ENCODE measurements around the gene MARK2.
"Not testable (repeated sequence)": the region's sequence is repeated elsewhere in the genome, so short reads cannot be mapped to it uniquely, and the experiment has no call there.

The MARK2 gene
- 54.7 to 65.1 reads per million in 2 donors for total RNA-seq

GRCh38 chr11:63838678-63839507 is at the start of gene MARK2:
Gene MARK2 (plus strand): TSS chr11:63839110. CDS start chr11:63839507, 397 bp downstream.
- peak; percentile 98 for DNase-seq

GRCh38 chr11:63791495-63792167 is 47.3 kb upstream of the MARK2 start:
- no peak for DNase-seq

GRCh38 chr11:63793161-63793560 is 45.7 kb upstream of the MARK2 start:
- no peak for DNase-seq

DNA sequence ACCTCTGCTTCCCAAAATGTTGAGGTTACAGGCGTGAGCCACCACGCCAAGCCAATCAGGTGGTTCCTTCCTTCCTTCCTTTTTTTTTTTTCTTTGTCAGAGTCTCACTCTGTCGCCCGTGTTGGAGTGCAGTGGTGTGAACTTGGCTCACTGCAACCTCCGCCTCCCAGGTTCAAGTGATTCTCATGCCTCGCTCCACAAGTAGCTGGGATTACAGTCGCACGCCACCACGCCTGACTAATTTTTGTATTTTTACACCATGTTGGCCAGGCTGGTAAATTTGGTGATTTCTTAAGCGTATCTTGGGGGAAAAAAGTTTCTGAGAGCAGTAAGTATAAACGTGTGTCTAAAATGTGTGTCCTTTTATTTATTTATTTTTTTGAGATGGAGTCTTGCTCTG is 43.8 kb upstream of the MARK2 start:
- no peak for DNase-seq

- DNase-seq: no peak
Measured at GRCh38 chr11:63800921-63801320, 38.0 kb upstream of the MARK2 start.

GRCh38 chr11:63802637-63803414 is 36.1 kb upstream of the MARK2 start:
- DNase-seq: no peak

DNA sequence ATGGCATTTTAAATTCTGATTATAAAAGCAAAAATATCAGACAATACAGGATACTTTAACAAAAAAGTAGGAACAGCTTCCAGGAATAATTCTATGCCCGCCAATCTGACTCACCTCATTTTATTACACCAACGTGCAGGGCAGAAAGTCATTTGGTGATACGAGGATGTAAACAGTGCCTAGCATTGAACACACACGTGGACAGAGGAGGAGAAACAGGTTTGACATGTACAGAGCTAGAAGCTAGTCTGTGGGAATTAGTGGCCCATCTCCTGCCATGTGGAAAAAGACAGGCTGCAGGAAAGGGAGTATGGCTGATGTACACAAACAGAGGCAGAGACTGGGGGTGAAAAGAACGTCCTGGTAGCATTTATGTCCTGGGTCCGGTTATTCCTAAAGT is 34.7 kb upstream of the MARK2 start:
- no peak for DNase-seq

DNA sequence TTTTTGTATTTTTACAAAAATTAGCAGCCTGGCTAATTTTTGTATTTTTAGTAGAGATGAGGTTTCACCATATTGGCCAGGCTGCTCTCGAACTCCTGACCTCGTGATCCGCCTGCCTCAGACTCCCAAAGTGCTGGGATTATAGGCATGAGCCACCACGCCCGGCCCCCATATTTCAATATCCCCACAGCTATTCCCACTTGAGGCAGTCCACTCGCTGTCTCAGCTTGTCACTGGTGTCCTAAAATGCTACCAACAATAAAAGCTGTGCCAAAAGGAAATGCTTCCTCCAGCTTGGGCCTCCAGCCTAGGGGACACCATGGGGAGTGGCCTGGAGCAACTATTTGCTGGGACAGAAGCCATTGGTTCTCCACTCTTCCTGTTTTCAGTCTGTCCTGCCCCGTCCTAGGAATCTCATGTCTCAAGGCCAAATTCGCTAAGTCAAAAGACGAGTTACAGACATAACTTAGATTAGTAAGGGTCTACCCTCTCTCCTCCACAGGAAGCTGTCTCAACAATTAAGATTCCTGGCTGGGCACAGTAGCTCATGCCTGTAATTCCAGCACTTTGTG is 33.0 kb upstream of the MARK2 start:
- no peak for DNase-seq

DNA sequence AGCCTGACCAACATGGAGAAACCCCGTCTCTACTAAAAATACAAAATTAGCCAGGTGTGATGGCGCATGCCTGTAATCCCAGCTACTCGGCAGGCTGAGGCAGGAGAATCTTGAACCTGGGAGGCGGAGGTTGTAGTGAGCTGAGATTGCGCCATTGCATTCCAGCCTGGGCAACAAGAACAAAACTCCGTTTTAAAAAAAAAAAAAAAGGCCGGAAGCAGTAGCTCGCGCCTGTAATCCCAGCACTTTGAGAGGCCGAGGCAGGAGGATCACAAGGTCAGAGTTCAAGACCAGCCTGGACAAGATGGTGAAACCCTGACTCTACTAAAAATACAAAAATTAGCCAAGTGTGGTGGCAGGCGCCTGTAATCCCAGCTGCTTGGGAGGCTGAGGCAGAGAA is 28.5 kb upstream of the MARK2 start:
- DNase-seq: not testable (repeated sequence)

- no peak for DNase-seq
Measured at GRCh38 chr11:63811522-63811921, 27.4 kb upstream of the MARK2 start.

DNA sequence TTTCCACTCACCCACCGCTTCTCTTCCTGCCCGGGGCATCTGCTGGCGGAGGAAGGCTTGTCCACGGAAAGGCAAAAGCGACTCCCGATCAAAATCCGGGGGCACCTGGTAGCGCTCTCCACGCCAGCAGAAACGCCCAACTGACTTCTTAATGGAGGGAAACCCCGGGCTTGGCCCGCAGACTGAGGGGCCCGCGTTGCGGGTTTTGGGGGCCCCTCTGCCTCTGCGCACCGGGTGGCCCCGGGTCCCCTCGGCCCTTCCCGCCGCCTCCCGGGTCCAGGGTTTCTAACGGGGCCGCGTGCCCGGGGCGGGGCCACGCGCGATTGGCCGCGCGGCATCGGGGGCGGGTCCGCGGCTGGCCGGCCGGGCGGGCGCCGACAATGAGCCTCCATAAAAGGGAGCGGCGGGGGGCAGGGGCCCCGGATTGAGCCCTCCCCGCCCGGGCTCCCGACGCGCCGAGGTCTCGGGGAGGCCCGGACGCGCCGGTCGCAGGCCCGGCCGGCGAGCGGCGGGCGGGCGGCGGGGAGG is 25.8 kb upstream of the MARK2 start, which contains the start of gene SPINDOC:
Gene SPINDOC (plus strand): TSS at position 422 of the 528 bp plus-strand sequence. CDS start 231 bp downstream, outside the sequence.
- DNase-seq: peak; percentile 69

- peak; percentile 30 for DNase-seq
Measured at GRCh38 chr11:63813563-63814382, 25.1 kb upstream of the MARK2 start.

DNA sequence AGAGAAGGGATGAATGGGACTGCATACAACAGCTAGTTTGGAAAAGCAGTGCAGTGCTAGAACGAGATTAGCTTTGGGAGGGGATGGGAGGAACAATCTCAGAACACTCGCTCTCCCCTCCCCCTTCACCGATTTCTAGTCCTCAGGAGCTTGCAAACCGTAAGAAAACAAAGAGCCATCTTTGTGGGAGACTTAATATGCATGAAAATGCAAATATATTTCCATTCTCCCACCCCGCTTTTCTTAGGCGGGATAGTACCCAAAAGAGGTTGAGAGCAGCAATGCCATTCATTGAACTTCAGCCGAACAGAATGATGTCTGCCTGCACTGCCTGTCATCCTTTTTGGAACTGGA is 24.6 kb upstream of the MARK2 start:
- DNase-seq: no peak

DNA sequence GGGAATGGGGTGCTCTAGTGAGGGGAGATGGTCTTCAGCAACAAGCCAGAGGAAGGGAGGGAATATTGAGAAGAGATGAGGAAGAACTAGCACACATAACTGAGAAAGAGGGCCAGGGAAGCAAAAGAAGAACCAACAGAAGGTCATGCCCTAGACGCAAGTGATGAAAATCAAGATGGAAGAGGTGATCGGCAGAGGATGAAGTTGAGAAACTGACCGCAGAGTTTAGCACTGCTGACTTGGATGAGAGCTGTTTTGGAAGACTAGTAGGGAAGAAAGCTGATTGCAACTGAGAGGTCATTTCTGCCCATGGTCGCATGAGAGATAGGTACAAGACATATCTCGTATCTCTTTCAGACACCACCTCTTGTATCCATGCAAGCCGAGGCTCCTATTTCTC is 22.7 kb upstream of the MARK2 start:
- no peak for DNase-seq

- no peak for DNase-seq
Measured at GRCh38 chr11:63816732-63817131, 22.2 kb upstream of the MARK2 start.

DNA sequence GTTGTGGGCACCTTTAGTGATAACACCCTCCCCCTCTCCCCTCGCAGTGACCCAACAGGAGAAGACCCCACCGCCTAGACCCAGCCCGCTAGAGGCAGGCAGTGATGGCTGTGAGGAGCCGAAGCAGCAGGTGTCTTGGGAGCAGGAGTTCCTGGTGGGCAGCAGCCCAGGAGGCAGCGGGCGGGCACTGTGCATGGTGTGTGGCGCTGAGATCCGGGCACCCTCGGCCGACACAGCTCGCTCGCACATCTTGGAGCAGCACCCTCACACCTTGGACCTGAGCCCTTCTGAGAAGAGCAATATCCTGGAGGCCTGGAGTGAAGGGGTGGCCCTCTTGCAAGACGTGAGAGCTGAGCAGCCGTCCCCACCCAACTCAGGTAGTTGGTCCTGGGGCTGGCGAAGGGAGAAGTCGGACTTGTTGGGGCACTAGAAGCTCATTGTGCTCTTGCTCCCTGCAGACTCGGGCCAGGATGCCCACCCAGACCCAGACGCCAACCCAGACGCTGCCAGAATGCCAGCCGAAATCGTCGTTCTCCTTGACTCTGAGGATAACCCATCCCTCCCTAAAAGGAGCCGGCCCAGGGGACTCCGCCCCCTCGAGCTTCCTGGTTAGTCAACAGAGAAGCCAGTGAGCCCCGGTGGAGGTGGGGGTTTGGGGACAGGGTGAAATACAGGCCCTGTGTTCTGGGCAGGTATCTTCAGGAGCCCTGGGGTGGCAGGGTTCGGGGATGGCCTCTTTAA is 21.0 kb upstream of the MARK2 start:
- no peak for DNase-seq

DNA sequence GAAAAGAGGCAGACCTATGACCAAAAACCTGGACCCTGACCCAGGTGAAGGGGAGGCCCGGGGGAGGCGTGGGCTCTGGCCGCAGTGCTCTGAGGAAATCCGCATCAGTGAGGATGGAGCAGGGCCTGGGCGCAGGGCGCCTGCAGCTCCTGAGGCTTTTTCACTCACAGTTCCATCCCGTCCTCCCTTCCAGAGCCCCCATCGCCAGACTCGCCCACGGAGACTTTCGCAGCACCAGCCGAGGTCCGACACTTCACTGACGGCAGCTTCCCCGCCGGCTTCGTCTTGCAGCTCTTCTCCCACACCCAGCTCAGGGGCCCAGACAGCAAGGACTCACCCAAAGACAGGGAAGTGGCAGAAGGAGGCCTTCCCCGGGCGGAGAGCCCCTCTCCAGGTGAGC is 20.3 kb upstream of the MARK2 start:
- DNase-seq: no peak

DNA sequence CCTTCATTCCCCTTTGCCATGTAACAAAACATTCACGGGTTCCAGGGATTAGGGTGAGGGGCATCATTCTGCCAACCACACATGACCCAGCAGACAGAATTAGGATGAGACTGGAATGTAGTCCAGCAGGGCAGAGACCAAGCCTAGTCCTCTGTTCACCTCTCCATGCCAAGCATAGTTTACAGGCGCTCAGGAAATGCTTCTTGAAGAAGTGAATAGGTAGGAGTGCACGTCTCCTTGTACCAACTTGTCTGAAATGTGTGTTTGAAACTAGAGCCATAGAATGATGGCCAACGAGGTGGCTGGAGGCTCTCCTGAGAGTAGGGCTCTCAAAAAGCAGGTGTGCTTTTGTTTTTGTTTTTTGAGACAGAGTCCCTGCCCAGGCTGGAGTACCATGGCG is 17.5 kb upstream of the MARK2 start:
- DNase-seq: no peak

DNA sequence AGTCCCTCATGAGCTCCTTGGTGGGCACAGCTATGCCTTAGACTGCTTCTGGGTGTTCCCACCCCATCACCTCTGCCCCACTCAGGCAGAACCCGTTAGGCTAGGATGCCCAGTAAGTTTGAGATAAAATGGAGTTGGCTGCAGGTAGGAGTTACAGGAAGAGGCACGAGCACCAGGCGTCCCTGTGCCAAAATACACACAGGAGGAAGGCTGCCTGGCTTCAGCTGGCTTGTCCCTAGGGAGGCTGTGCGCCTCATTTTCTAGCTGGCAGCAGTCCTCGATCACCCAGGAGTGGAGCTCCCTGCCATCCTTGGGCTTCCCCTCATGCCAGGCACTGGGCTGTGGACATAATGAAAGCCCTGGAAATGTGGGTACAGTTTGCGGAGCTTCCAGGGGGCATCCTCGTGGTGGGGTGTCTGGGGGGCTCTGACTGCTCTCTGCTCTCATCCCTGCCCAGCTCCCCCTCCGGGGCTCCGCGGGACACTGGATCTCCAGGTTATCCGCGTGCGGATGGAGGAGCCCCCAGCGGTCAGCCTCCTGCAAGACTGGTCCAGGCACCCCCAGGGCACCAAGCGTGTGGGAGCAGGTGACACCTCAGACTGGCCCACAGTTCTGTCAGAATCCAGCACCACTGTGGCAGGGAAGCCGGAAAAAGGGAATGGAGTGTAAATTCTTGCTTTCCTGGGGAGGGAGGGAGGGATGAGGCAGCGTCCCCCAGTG is 12.3 kb upstream of the MARK2 start:
- no peak for DNase-seq

- DNase-seq: no peak
Measured at GRCh38 chr11:63829823-63830489, 9.0 kb upstream of the MARK2 start.
